Lung (tissue), 12 donors: Measurements from ENCODE around the gene CELSR1. TPM values are rescaled to one million over a fixed set of nuclear protein-coding genes. Genes with fewer than 3 reads are reported as not detected.

Source experiments
- ATAC-seq: fragments of 200-7000 bp; cut with Tn5 transposase; one replicate; pipeline ENCODE4 v1.9.1; 2020; ENCODE audit warnings: moderate number of reproducible peaks; ENCODE audit not compliant: insufficient read depth, low FRiP score
- DNase-seq, 3 donors: peaks; one replicate each; pipeline ENCODE4 v3.0.0-alpha.2; 2013 to 2017
- H3K27ac ChIP-seq, 2 donors: one replicate each; pipeline ENCODE4 v1.5.1; 2013; ENCODE audit warnings: mild to moderate bottlenecking in 2 of 2, moderate library complexity in 2 of 2, control low read depth in 1 of 2, inconsistent platforms in 1 of 2, low read depth in 1 of 2, low read length in 1 of 2
- H3K27me3 ChIP-seq, 3 donors: one replicate each; pipeline ENCODE4 v1.5.1; 2013; ENCODE audit warnings: low read length in 2 of 3; ENCODE audit not compliant: control insufficient read depth in 3 of 3, insufficient read depth in 3 of 3
- H3K36me3 ChIP-seq, 4 donors: one replicate each; pipeline ENCODE4 v1.5.1; 2013; ENCODE audit warnings: low read length in 4 of 4, mild to moderate bottlenecking in 1 of 4, moderate library complexity in 1 of 4; ENCODE audit not compliant: control insufficient read depth in 4 of 4, insufficient read depth in 4 of 4
- H3K4me1 ChIP-seq, 5 donors: one replicate each; pipeline ENCODE4 v1.5.1; 2013; ENCODE audit warnings: low read length in 5 of 5, mild to moderate bottlenecking in 2 of 5, moderate library complexity in 1 of 5; ENCODE audit not compliant: control insufficient read depth in 5 of 5, insufficient read depth in 5 of 5
- H3K4me3 ChIP-seq: one replicate; pipeline ENCODE4 v1.5.1; 2013; ENCODE audit warnings: mild to moderate bottlenecking, control low read depth, moderate library complexity
- H3K9ac ChIP-seq, 2 donors: one replicate each; pipeline ENCODE4 v1.5.1; 2013; ENCODE audit warnings: low read length in 2 of 2, control low read depth in 1 of 2; ENCODE audit not compliant: insufficient read depth in 1 of 2
- H3K9me3 ChIP-seq, 4 donors: one replicate each; pipeline ENCODE4 v1.5.1; 2013; ENCODE audit warnings: low read length in 3 of 4, mild to moderate bottlenecking in 1 of 4, moderate library complexity in 1 of 4; ENCODE audit not compliant: control insufficient read depth in 4 of 4, insufficient read depth in 3 of 4
- CTCF ChIP-seq: IDR thresholded peaks from 2 replicates; pipeline ENCODE4 v1.5.1; 2012; ENCODE audit warnings: mild to moderate bottlenecking; ENCODE audit errors: control extremely low read depth, extremely low read depth
- WGBS, 2 donors: extraction: QIAGEN DNeasy Blood & Tissue Kit; methylation state at CpG; one replicate each; pipeline ENCODE4 v1.1.7; 2013; 5-methylcytosine and 5-hydroxymethylcytosine counted together
- polyA plus RNA-seq, 2 donors: library from polyadenylated mRNA; stranded (reverse); fragments of 200-250 nt; gene quantifications; one replicate each; pipeline ENCODE4 v1.2.1, GENCODE V29; 2013
- total RNA-seq, 2 donors: library from RNA; depleted of rRNA in 1 of 2; stranded (reverse); fragments of >200 nt in 1 of 2; gene quantifications; one replicate each; pipeline ENCODE4 v1.2.1, GENCODE V29; 2014 to 2021
- donor health status: control.
- donor health status: control.
- donor health status: Bipolar disorder and iron deficiency.
- donor health status: healthy.
- donor health status: DM: yes; HTN: yes; CAD: no.

Gene CELSR1
- total and polyA plus RNA-seq, 4 donors: 14.0 to 65.9 (median 32.7) TPM

- no peaks in the 10 kb centered on the region for H3K4me1 ChIP-seq
- no peak overlapping the region for H3K27ac ChIP-seq
- no peak overlapping the region for H3K9ac ChIP-seq
- H3K36me3 ChIP-seq: peaks cover 0 to 18% (median 7%) of the 10 kb centered on the region in 4 donors
- no peak for ATAC-seq
- 94 to 96% methylated on average over 8 of the region's 8 CpGs for WGBS, 2 donors
- no peak overlapping the region for H3K4me3 ChIP-seq
- H3K9me3 ChIP-seq: no peaks in the 10 kb centered on the region
- DNase-seq: no peak
- no peaks in the 10 kb centered on the region for H3K27me3 ChIP-seq
- TF ChIP-seq CTCF: no peak
Measured at GRCh38 chr22:46329616-46330015, 207.8 kb downstream of the CELSR1 start.

GRCh38 chr22:46328797-46329196, 208.6 kb downstream of the CELSR1 start:
- Histone ChIP-seq H3K9me3 (no peaks in the 10 kb centered on the region), H3K9ac (no peak overlapping the region), H3K27ac (no peak overlapping the region), H3K36me3 (peaks cover 0 to 18% (median 8%) of the 10 kb centered on the region in 4 donors), H3K27me3 (no peaks in the 10 kb centered on the region), H3K4me1 (no peaks in the 10 kb centered on the region), H3K4me3 (no peak overlapping the region)
- ATAC-seq (no peak), DNase-seq (no peak)
- TF ChIP-seq CTCF: no peak
- WGBS, 2 donors: 98 to 99% methylated on average over 11 of the region's 11 CpGs

- H3K27me3 ChIP-seq: no peaks in the 10 kb centered on the region
- no peak overlapping the region for H3K27ac ChIP-seq
- TF ChIP-seq CTCF: no peak
- H3K4me3 ChIP-seq: no peak overlapping the region
- H3K9ac ChIP-seq: no peak overlapping the region
- no peak for DNase-seq
- H3K9me3 ChIP-seq: no peaks in the 10 kb centered on the region
- no peak for ATAC-seq
- peaks cover 0 to 24% (median 8%) of the 10 kb centered on the region in 4 donors for H3K36me3 ChIP-seq
- H3K4me1 ChIP-seq: no peaks in the 10 kb centered on the region
- WGBS, 2 donors: 94 to 96% methylated on average over 13 of the region's 13 CpGs
Measured at GRCh38 chr22:46327691-46328465, 209.5 kb downstream of the CELSR1 start.
